NT2/D1 (cell line): ENCODE data around the gene CCSAP.

ENCODE experiments used
- SUZ12 ChIP-seq: IDR thresholded peaks from 2 replicates; pipeline ENCODE4 v1.6.1; 2011; ENCODE audit not compliant: insufficient read length, insufficient read depth; ENCODE audit errors: extremely low read depth
- YY1 ChIP-seq: IDR thresholded peaks from 2 replicates; pipeline ENCODE4 v1.6.1; 2011; ENCODE audit not compliant: insufficient read length, insufficient read depth
- ZNF274 ChIP-seq: IDR thresholded peaks from 2 replicates; pipeline ENCODE4 v1.6.1; 2011; ENCODE audit warnings: mild to moderate bottlenecking, low read depth, low read length

- no peak for TF ChIP-seq ZNF274
- no peak for TF ChIP-seq YY1
- no peak for TF ChIP-seq SUZ12
Measured at GRCh38 chr1:229302740-229303139, 40.1 kb downstream of the CCSAP start.
